Smooth muscle cell (in vitro differentiated cells): ENCODE measurements around the gene ZDHHC8. TPM values are rescaled to one million over a fixed set of nuclear protein-coding genes. Genes with fewer than 3 reads are reported as not detected.

Source experiments
- DNase-seq: peaks from one replicate; lab custom pipeline; 2025; ENCODE audit not compliant: unreplicated experiment; lab: John Stamatoyannopoulos, UW
- H2AFZ ChIP-seq: fragments of 200-600 bp; sonication (generic); 2 replicates; pipeline ENCODE4 v1.6.0; 2016; ENCODE audit warnings: antibody characterized with exemption, low read depth, mild to moderate bottlenecking
- H3F3A ChIP-seq: fragments of 200-600 bp; sonication (generic); 2 replicates; pipeline ENCODE4 v1.6.0; 2017; ENCODE audit warnings: antibody characterized with exemption, low read depth
- H3K27ac ChIP-seq: fragments of 200-600 bp; sonication (generic); 2 replicates; pipeline ENCODE4 v1.5.1; 2016; ENCODE audit warnings: low read depth, mild to moderate bottlenecking
- H3K27me3 ChIP-seq: fragments of 200-600 bp; sonication (generic); 2 replicates; pipeline ENCODE4 v1.6.1; 2016; ENCODE audit warnings: low read depth, mild to moderate bottlenecking
- H3K36me3 ChIP-seq: fragments of 200-600 bp; sonication (generic); 2 replicates; pipeline ENCODE4 v1.5.1; 2016; ENCODE audit warnings: low read depth
- H3K4me1 ChIP-seq: fragments of 200-600 bp; sonication (generic); 2 replicates; pipeline ENCODE4 v1.5.1; 2016; ENCODE audit warnings: low read depth
- H3K4me2 ChIP-seq: fragments of 200-600 bp; sonication (generic); 2 replicates; pipeline ENCODE4 v1.6.0; 2016; ENCODE audit warnings: mild to moderate bottlenecking
- H3K4me3 ChIP-seq: fragments of 200-600 bp; sonication (generic); 2 replicates; pipeline ENCODE4 v1.5.1; 2016; ENCODE audit warnings: mild to moderate bottlenecking
- H3K79me2 ChIP-seq: fragments of 200-600 bp; sonication (generic); 2 replicates; pipeline ENCODE4 v1.6.0; 2016; ENCODE audit warnings: low read depth, mild to moderate bottlenecking
- H3K9ac ChIP-seq: fragments of 200-600 bp; sonication (generic); 2 replicates; pipeline ENCODE4 v1.6.0; 2016; ENCODE audit warnings: low read depth
- H3K9me3 ChIP-seq: fragments of 200-600 bp; sonication (generic); replicated peaks from 2 replicates; pipeline ENCODE4 v1.5.1; 2016; ENCODE audit warnings: low read depth
- H4K20me1 ChIP-seq: fragments of 200-600 bp; sonication (generic); 2 replicates; pipeline ENCODE4 v1.6.0; 2016; ENCODE audit warnings: low read depth
- WGBS: methylation state at CpG from one replicate; pipeline ENCODE4 v1.1.7; 2016; ENCODE audit warnings: low lambda C conversion rate; 5-methylcytosine and 5-hydroxymethylcytosine counted together
- polyA plus RNA-seq: library from polyadenylated mRNA; unstranded; fragments of >200 nt; fragmentation: Nextera tagmentation; extraction: Ambion mirVana; gene quantifications from 2 replicates; pipeline ENCODE4 v1.2.1, GENCODE V29; 2016
- total RNA-seq: library from RNA; depleted of rRNA; stranded (reverse); fragments of >200 nt; gene quantifications from 2 replicates; pipeline ENCODE4 v1.2.3, GENCODE V29; 2014
- TF ChIP-seq, protein P1 (sequence below): fragments of 200-600 bp; sonication (generic); IDR thresholded peaks from 2 replicates; pipeline ENCODE4 v1.5.1; 2017; ENCODE audit warnings: borderline replicate concordance, mild to moderate bottlenecking, antibody characterized with exemption; ENCODE audit not compliant: insufficient read depth, poor library complexity, severe bottlenecking

ZDHHC8 gene
- total and polyA plus RNA-seq, 2 experiments from 2014 or later, result 12.7 to 53.9 TPM

DNA sequence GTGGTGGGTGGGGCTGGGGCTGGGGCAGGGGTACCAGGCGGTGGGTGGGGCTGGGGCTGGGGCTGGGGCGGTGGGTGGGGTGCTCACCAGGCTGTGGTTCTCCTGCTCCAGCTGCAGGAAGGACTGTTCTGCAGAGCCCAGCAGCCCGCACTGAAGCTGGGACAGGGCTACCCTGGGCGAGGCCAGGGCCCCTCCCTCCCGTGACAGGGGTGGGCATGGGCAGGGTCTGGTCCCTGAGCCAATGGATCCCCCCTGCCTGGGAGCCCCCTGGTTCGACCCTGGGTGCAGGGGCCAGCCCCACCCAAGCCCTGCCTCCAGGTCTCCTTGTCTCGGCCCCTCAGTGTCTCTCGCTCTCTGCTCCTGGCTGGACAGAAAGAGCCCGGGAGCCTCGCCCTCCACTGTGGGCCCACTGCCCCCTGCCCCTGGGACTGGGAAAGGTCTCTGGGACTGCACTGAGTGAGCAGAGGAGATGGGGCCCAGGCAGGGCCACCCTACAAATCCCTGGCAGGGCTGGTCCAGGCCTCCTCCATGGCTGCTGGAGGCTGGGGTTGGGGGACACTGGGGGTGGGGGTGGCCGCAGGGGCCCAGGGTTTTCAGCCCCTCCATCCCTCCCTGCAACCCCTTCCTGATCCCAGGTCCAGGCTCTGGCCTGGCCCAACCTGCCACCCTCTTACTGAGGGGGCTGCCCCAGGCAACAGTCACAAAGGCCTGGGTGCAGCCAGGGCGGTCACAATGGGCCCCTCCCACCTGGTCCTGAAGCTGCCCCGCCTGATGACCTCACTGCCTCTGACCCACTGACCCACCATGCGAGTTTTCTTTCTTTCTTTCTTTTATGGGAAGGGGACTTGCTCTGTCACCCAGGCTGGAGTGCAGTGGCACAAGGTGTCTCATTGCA, 19.0 kb downstream of the ZDHHC8 start, which contains the start of gene CCDC188:
CCDC188 (minus strand) TSS at position 675 of the 895 bp plus-strand sequence; CDS start at position 606, 69 bp downstream.
- Histone ChIP-seq H4K20me1 (peaks cover 12% of the 10 kb centered on the region), H3F3A (no peaks in the 10 kb centered on the region), H3K36me3 (no peaks in the 10 kb centered on the region), H3K79me2 (no peaks in the 10 kb centered on the region), H3K9ac (no peak within 1 kb of the TSS), H3K9me3 (no peaks in the 10 kb centered on the region), H3K27me3 (no peaks in the 10 kb centered on the region), H2AFZ (no peak within 1 kb of the TSS), H3K27ac (no peak within 1 kb of the TSS), H3K4me2 (no peak within 1 kb of the TSS), H3K4me3 (no peak within 1 kb of the TSS), H3K4me1 (no peaks in the 10 kb centered on the region)
- 85% methylated on average over 8 of the region's 14 CpGs for WGBS
- DNase-seq, result no peak
- TF ChIP-seq, protein P1, sequence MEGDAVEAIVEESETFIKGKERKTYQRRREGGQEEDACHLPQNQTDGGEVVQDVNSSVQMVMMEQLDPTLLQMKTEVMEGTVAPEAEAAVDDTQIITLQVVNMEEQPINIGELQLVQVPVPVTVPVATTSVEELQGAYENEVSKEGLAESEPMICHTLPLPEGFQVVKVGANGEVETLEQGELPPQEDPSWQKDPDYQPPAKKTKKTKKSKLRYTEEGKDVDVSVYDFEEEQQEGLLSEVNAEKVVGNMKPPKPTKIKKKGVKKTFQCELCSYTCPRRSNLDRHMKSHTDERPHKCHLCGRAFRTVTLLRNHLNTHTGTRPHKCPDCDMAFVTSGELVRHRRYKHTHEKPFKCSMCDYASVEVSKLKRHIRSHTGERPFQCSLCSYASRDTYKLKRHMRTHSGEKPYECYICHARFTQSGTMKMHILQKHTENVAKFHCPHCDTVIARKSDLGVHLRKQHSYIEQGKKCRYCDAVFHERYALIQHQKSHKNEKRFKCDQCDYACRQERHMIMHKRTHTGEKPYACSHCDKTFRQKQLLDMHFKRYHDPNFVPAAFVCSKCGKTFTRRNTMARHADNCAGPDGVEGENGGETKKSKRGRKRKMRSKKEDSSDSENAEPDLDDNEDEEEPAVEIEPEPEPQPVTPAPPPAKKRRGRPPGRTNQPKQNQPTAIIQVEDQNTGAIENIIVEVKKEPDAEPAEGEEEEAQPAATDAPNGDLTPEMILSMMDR, result no peak

DNA sequence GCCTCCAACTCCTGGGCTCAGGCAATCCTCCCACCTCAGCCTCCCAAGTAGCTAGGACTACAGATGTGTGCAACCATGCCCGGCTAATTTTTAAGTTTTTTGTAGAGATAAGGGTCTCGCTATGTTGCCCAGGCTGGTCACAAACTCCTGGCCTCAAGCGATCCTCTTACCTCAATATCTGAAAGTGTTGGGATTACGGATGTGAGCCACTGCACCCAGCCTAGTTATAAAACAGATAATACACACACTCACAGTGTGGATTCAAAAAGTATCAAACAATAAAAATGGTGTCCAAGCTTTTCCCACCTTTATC, 19.6 kb downstream of the ZDHHC8 start:
- no peaks in the 10 kb centered on the region for H3F3A ChIP-seq
- no peaks in the 10 kb centered on the region for H3K4me1 ChIP-seq
- H3K4me2 ChIP-seq, result no peak overlapping the region
- H3K4me3 ChIP-seq, result no peak overlapping the region
- no peak for DNase-seq
- whole genome bisulfite sequencing, result 91% methylated on average over 4 of the region's 4 CpGs
- H3K9ac ChIP-seq, result no peak overlapping the region
- no peaks in the 10 kb centered on the region for H3K9me3 ChIP-seq
- H3K27ac ChIP-seq, result no peak overlapping the region
- no peaks in the 10 kb centered on the region for H3K79me2 ChIP-seq
- no peaks in the 10 kb centered on the region for H3K36me3 ChIP-seq
- H3K27me3 ChIP-seq, result no peaks in the 10 kb centered on the region
- peaks cover 6% of the 10 kb centered on the region for H4K20me1 ChIP-seq
- TF ChIP-seq, protein P1, result no peak
- no peak overlapping the region for H2AFZ ChIP-seq

DNA sequence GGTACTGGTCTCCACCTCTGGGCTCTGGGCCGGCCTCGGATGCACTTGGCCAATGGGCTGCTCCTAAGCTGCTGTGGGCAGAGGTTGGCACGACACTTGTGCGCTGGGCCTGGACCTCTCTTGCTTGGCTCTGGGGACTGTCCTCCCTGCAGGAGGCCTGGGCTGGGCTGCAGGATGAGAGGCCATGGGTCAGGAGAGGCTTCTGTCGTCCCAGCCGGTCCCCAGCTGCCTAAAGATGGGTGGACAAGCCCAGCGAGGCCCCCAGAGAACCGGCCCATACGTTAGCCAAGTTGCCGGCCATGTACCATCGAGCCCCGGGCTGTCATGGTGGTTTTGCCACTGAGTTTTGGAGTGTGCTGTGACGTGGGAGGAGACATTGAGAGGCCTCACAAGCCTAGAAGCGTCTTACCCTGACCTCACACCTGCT, 20.9 kb downstream of the ZDHHC8 start:
- H3K4me3 ChIP-seq, result no peak overlapping the region
- H3K4me2 ChIP-seq, result no peak overlapping the region
- no peaks in the 10 kb centered on the region for H3K36me3 ChIP-seq
- no peaks in the 10 kb centered on the region for H3K27me3 ChIP-seq
- no peak overlapping the region for H3K9ac ChIP-seq
- H3K79me2 ChIP-seq, result no peaks in the 10 kb centered on the region
- no peak for DNase-seq
- WGBS, result 94% methylated on average over 14 of the region's 14 CpGs
- H3K27ac ChIP-seq, result no peak overlapping the region
- H3K9me3 ChIP-seq, result no peaks in the 10 kb centered on the region
- no peaks in the 10 kb centered on the region for H4K20me1 ChIP-seq
- no peaks in the 10 kb centered on the region for H3K4me1 ChIP-seq
- H3F3A ChIP-seq, result no peaks in the 10 kb centered on the region
- TF ChIP-seq, protein P1, result no peak
- H2AFZ ChIP-seq, result no peak overlapping the region
